GM12875 (cell line): Measurements from ENCODE around the gene CALML5.

ENCODE experiments used
- H3K4me3 ChIP-seq: one replicate; pipeline ENCODE4 v1.5.1; 2011; ENCODE audit warnings: low read depth, low read length, control low read depth
- CTCF ChIP-seq: IDR thresholded peaks from 2 replicates; pipeline ENCODE4 v1.5.1; 2011; ENCODE audit warnings: low read depth, mild to moderate bottlenecking, control low read depth, inconsistent platforms, low read length, moderate library complexity, borderline replicate concordance; ENCODE audit not compliant: insufficient read depth

CALML5 gene

GRCh38 chr10:5464546-5464945 is 34.8 kb downstream of the CALML5 start:
- TF ChIP-seq CTCF: no peak

GRCh38 chr10:5462841-5463293 is 36.5 kb downstream of the CALML5 start:
- TF ChIP-seq CTCF: no peak
- H3K4me3 ChIP-seq: no peak overlapping the region

More at GRCh38 chr10:5464546-5464945, 34.8 kb downstream of the CALML5 start:
- H3K4me3 ChIP-seq: no peak overlapping the region

GRCh38 chr10:5461914-5462840 is 37.2 kb downstream of the CALML5 start:
- H3K4me3 ChIP-seq: no peak overlapping the region
- TF ChIP-seq CTCF: no peak

GRCh38 chr10:5461203-5461588 is 38.2 kb downstream of the CALML5 start:
- no peak overlapping the region for H3K4me3 ChIP-seq
- TF ChIP-seq CTCF: no peak

- TF ChIP-seq CTCF: no peak
- H3K4me3 ChIP-seq: no peak overlapping the region
These were observed 38.7 kb downstream of the CALML5 start for GRCh38 chr10:5460468-5461202.

- TF ChIP-seq CTCF: no peak
- no peak overlapping the region for H3K4me3 ChIP-seq
These were observed 40.2 kb downstream of the CALML5 start for GRCh38 chr10:5458949-5459747.
